ENCODE measurements around the gene PPP2R1B.

DNA sequence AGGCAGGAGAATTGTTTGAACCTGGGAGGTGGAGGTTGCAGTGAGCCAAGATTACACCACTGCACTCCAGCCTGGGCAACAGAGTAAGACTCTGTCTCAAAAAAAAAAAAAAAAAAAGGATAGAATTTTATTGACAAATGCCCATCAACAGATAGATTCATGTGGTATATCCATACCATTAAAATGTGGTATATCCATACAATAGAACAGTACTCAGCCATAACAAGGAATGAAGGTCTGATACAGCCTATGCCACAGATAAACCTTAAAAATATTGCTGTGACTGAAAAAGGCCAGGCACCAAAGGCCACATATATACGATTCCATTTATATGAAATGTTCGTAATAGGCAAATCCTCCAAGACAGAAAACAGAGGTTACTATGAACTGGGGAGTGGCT is 45.3 kb upstream of the PPP2R1B start:
- TF ChIP-seq, protein P1, sequence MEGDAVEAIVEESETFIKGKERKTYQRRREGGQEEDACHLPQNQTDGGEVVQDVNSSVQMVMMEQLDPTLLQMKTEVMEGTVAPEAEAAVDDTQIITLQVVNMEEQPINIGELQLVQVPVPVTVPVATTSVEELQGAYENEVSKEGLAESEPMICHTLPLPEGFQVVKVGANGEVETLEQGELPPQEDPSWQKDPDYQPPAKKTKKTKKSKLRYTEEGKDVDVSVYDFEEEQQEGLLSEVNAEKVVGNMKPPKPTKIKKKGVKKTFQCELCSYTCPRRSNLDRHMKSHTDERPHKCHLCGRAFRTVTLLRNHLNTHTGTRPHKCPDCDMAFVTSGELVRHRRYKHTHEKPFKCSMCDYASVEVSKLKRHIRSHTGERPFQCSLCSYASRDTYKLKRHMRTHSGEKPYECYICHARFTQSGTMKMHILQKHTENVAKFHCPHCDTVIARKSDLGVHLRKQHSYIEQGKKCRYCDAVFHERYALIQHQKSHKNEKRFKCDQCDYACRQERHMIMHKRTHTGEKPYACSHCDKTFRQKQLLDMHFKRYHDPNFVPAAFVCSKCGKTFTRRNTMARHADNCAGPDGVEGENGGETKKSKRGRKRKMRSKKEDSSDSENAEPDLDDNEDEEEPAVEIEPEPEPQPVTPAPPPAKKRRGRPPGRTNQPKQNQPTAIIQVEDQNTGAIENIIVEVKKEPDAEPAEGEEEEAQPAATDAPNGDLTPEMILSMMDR (IDR thresholded peaks at IDR 0.05; ENCODE audit: poor library complexity, severe bottlenecking): no peak
- TF ChIP-seq EP300 (conservative IDR thresholded peaks at IDR 0.05; ENCODE audit: poor library complexity, severe bottlenecking) (no peak), POLR2AphosphoS5 (IDR thresholded peaks at IDR 0.05) (no peak), RAD21 (conservative IDR thresholded peaks at IDR 0.05) (no peak), MXI1 (conservative IDR thresholded peaks at IDR 0.05; ENCODE audit: poor library complexity, severe bottlenecking) (no peak), EZH2 (IDR thresholded peaks at IDR 0.05; ENCODE audit: borderline replicate concordance, insufficient read depth, low read length, poor library complexity, severe bottlenecking) (no peak), SMC3 (conservative IDR thresholded peaks at IDR 0.05; ENCODE audit: poor library complexity) (no peak)
- TF ChIP-seq, protein P2, sequence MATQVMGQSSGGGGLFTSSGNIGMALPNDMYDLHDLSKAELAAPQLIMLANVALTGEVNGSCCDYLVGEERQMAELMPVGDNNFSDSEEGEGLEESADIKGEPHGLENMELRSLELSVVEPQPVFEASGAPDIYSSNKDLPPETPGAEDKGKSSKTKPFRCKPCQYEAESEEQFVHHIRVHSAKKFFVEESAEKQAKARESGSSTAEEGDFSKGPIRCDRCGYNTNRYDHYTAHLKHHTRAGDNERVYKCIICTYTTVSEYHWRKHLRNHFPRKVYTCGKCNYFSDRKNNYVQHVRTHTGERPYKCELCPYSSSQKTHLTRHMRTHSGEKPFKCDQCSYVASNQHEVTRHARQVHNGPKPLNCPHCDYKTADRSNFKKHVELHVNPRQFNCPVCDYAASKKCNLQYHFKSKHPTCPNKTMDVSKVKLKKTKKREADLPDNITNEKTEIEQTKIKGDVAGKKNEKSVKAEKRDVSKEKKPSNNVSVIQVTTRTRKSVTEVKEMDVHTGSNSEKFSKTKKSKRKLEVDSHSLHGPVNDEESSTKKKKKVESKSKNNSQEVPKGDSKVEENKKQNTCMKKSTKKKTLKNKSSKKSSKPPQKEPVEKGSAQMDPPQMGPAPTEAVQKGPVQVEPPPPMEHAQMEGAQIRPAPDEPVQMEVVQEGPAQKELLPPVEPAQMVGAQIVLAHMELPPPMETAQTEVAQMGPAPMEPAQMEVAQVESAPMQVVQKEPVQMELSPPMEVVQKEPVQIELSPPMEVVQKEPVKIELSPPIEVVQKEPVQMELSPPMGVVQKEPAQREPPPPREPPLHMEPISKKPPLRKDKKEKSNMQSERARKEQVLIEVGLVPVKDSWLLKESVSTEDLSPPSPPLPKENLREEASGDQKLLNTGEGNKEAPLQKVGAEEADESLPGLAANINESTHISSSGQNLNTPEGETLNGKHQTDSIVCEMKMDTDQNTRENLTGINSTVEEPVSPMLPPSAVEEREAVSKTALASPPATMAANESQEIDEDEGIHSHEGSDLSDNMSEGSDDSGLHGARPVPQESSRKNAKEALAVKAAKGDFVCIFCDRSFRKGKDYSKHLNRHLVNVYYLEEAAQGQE (IDR thresholded peaks at IDR 0.05; ENCODE audit: borderline replicate concordance): no peak

Measured in neural cell (in vitro differentiated cells).